ENCODE data around the gene TPD52L3.

The TPD52L3 gene

DNA sequence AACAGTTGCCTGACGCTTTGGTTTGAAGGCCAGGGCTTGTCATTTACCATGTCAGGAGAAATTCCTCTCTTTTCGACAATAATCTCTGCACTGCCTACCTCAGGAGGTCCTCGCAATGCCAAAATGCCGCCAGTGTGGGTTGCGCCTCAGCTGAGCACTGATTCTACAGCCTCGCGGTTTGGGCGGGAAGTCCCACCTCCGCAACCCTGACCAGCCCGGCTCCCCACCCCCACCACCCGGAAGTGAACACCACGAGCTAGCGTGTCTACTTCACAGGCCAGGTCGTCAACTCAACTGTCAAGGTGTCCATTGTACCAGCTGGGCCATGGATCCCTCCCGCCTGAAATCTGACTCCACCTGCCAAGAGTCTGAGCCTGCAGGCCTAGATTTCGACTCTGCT, at the start of gene TPD52L3:
TSS of gene TPD52L3 (plus strand) at position 273 of the 400 bp plus-strand sequence. CDS start 221 bp downstream, outside the sequence.
- DNase-seq = no peak

DNA sequence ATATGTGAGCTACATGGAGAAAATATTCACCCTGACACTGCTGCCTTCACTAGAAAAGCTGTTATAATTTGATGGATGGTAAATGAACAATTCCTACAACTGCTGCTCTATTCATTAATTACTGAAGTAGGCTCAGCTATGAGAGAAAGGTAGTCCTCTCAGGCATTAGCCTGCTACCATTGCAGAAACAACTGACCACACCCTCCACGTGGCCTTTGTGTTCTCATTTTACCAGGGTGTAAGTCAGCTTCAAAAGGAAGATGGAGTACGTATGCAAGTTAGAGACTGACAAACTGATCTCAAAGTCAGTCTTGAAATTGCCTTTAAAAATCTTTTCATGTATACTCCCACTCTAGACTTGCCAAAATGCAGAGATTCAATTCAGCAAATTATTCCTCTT, 26.3 kb upstream of the TPD52L3 start:
- no peak for DNase-seq

- DNase-seq = no peak
Measured at GRCh38 chr9:6302417-6302816, 25.8 kb upstream of the TPD52L3 start.

DNA sequence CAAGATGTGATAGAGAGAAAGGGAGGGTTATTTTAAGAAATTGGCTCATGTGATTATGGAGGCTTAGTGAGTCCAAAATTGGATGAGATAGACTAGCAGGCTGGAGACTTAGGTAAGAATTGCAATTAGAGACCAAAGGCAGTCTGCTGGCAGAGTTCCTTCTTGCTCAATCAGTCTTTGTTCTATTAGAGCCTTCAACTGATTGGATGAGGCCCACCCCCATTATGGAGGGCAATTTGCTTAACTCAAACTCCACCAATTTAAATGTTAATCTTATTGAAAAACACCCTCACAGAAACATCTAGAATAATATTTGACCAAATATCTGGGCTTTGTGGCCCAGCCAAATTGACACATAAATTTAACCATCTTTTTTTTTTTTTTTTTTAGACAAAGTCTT, 23.9 kb upstream of the TPD52L3 start:
- no peak for DNase-seq

GRCh38 chr9:6305954-6306563, 22.1 kb upstream of the TPD52L3 start:
- no peak for DNase-seq

GRCh38 chr9:6307551-6308096, 20.6 kb upstream of the TPD52L3 start:
- no peak for DNase-seq

DNA sequence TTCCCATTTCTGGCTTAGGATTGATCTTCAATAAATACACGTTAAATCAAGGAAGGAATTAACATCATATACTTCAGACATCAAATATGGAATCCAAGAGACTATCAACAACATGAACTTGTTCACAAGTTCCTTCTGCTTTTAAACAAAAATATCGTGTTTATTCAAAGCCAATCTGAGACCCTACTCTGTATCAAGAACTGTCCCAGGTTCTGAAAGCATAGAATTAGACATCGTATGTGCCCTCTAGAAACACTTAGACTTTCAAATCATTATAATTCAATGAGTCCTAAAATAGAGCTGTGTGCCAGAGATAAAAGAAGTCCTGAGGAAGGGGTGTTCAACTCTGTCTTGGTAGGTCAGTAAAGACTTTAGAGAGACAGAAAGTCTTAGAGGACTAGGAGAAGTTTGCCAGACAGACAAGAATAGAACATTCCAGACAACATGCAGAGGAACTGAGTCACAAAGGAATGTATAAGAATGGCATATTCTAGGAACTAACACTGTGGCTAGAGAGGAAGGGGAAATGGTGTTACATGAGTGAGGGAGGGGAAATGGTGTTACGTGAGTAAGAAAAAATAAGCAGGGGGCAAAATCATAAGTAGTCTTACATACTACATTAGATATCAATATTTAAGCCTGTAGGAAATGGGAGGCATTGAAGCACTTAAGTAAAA, 2.9 kb downstream of the TPD52L3 start:
- no peak for DNase-seq

DNA sequence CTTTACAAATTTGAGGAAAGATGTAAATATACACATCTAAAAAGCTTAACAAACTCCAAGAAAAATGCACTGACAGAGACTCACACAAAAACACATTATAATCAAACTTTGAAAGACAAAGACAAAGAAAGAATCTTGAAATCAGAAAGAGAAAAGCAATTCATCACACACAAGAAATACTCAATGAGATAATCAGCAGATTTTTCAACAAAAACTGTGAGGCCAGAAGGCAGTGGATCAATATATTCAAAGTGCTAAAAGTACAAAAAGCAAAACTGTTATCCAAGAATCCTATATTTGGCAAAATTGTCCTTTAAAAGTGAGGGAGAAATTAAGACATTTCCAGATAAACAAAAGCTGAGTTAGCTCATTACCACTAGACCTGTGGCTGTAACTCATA, 6.1 kb downstream of the TPD52L3 start:
- DNase-seq = no peak

DNA sequence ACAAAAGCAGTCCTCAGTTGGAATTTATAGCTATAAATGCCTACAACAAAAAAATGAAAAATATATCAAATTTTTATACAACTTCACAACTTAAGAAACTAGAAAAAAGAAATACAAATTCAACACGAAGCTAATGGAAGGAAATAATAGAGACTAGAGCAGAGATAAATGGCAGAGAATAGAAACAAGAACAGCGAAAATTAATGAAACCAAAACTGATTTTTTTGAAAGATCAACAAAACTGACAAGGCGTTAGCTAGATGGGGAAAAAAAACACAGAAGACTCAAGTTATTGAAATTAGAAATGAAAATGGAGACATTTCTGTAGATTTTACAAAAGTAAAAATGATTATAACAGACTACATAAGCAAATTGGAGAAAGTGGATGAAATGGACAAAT, 20.6 kb downstream of the TPD52L3 start:
- no peak for DNase-seq

GRCh38 chr9:6351737-6352136, 23.6 kb downstream of the TPD52L3 start:
- no peak for DNase-seq

DNA sequence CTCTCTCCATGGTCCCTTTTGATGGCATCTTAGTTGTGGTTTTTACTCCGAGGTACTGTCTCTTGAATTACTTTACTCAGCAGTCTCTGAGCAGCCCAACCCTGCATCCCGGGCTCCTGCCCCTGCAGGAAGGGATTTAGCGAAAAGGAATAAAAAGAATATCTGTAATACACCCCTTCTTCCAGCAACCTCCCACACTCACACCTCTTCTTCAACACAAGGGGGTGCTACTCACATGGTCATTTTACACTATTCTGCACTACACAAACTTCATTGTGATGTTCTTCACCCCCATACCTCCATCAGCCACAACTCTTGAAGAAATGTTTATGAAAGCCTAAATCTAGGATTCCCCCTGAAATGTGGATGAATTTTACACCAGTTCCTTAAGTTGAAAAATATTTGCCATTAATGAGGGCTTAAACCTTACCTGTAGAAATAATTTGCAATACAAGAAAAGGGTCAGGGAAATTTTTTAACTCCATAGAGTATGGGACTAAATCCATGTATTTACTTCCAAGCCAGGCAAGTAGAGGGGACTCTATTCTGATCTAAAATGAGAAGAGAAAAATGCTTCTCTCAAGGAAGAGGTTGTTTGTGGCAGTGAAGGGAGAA, 26.0 kb downstream of the TPD52L3 start:
- no peak for DNase-seq

DNA sequence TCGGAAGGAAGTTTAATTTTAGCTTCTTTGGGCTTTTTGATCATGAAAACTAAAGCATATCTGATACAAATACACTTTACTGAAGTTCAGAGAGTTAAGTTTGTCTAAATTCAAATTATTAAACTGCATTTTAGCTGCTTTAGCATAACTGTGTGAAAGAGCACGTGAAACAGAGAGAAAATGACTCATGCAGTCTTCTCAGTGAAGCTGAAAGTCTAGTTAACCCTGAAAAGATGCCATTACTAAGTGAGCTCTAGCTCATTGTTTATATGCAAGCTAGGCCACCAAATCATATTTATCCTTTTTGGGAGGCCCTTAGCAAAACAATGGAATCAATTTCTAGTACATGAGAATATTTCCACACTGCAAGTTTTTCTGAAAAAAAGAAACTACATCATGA, 27.6 kb downstream of the TPD52L3 start:
- DNase-seq = no peak

DNA sequence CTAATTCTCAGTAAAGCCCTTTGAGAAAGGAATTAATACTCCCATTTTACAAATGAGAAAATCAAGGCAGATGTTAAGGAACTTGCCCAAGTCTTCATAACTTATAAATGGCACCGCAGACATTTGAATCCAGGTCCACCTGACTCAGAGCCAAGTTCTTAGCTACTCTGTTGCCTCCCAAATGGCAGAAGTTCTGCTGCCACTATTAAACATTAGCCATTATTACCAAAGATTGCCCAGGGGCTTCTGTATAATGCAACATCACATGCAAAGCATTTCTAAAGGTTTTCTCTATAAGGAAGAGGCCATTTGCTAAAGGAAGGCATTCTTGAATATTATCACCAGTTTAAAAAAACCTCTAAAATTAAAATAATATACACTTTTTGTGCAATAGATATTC, 28.3 kb downstream of the TPD52L3 start:
- DNase-seq = no peak

DNA sequence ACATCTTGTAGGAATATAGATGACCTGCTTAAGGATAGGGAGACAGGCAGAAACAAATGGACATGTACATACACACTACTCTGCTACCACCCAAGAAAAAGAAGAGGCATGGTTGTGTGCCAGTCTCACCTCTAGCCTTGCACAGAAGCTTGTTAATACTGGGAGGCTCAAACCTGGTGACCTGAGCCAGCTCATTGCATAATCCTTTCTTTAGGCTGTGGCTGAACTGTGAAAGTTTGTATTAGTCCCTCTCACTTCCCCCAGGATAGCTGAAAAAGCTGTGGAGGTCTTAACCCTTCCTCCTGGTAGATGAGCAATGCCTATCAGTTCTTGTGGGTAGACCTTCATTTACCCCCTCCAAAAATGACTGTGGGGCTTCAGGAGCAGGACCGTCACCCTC, 28.7 kb downstream of the TPD52L3 start:
- DNase-seq = no peak

DNA sequence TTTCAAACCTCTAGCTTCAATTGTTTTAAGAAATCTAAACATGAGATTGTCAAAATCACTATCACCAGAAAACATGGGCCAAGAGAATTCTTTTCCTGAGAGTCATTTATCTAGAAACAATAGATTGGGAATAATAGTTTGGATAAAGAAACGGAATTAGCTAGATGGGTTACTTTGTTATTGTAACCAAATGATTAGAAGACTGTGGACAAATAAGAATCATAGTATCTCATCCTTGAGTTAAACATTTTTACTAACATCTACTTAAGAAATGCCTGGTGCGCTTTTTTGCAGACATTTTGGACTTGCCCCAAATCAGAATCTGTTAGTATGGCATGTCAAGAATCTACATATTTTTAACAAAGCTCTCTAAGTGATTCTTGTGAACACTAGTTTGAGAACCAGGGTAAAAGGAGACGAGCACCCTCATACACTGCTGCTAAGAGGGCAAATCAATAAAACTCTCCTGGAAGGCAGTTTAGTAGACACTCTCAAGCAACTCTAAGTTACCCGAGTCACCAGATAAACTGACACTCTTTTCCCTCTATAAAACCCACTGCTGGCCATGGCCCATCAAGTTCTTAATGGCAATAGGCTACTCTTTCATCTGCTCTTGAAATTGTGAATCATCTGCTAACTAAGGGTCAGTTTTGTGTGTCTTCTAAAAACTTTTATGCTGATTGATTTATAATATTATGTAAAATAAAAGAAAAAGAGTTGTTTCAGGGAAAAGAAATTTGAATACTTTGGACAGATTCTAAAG, 39.1 kb downstream of the TPD52L3 start:
- no peak for DNase-seq

GRCh38 chr9:6368831-6369230, 40.7 kb downstream of the TPD52L3 start:
- no peak for DNase-seq

Data from T1000 (cell line).